GM21825 (cell line): ENCODE measurements around the gene ABLIM1.
A peak's percentile ranks its signal among the peaks of the same experiment; 100 is the strongest.

Source experiments
- ATAC-seq: cut with Tn5 transposase; IDR thresholded peaks from one replicate; pipeline ENCODE4 v1.9.1; 2021; ENCODE audit warnings: mild to moderate bottlenecking, moderate library complexity; ENCODE audit not compliant: unreplicated experiment

ABLIM1 gene

GRCh38 chr10:114472877-114473253 is 185.2 kb downstream of the ABLIM1 start:
- no peak for ATAC-seq

- peak; percentile 7 for ATAC-seq
Measured at GRCh38 chr10:114471906-114472876, 185.9 kb downstream of the ABLIM1 start.

DNA sequence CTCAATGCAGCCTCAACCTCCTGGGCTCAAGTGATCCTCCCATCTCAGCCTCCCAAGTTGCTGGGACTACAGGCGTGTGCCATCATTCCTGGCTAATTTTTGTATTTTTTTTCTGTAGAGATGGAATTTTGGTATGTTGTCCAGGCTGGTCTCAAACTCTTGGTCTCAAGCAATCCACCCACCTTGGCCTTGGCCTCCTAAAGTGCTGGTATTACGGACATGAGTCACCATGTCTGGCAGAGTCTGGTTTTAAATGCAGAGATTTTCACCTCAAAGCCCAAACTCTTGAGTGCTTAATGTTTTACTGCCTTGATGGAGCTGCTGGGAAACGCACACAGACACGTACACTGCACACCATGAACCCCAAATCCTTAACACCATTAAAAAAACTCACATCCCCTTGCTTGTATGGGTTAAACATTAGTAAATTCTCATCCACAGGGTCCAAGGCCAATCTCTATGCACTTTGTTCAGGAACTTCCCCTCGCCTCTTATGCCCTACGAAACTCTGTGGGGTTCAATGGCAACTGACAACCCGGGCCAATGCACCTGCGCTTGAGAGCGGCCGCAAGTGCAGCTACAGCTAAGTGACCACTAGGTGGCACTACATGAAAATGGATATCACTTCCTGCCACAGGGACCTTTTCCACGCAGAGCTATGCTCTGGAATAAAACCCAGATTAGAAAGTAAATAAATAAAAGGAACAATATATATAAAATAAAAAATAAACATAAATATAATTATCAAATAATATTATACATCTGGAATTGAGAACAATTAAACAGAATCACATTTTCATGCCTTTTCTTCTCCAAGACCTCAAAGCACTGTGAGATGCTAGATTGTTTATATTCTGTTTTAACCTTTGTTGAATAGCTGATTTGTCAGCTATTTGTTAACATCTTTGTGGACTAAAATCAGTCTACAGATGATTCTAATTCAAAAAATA is 186.8 kb downstream of the ABLIM1 start:
- ATAC-seq: peak; percentile 95

DNA sequence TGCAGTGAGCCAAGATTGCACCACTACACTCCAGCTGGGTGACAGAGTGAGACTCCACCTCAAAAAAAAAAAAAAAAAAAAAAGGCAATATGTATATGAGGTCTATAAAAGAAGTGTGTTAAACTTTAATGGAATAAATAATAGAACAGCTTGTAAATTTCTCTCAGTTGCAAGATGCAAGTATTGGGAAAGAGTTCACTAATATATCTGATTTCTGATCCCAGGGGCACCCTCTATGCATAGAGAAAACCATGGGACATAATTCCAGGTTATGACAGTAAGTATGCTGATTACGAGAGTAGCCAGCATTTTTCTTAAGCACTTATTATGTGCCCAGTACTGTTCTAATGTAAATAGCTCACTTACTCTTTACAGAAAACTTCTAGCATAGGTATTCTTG is 187.7 kb downstream of the ABLIM1 start:
- no peak for ATAC-seq

- ATAC-seq: no peak
Measured at GRCh38 chr10:114458955-114459354, 199.1 kb downstream of the ABLIM1 start.

DNA sequence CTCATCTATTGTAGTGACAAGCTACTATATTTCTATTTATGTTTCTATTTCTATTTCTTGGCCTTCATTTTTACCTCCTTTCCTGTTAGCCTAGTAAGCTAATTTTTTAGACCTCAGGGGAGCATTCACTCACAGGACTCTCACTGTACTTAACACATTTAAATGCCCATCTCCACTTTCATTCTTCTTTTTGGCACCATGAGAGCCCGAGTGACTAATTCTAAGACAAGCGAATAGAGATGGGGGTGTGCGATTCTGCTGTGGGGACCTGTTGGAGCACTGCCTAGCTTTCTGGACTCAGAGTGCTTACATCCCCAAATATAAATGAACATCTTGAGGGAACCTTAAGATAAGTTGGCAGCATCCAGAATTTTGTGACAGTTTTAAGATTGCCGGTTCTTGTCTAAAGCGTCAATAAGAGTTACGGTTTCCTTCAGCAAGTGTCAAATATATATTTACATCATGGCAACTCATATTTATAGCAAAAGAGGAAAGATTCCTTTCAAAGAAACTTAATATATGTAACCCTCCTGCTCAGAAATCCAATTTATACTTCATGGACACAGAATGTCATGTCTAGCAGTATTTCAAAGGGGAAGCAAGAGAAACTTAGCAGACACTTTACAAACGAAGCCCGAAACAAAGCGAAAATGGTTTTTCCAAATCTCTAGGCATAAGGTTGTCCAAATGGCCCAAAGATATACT is 199.7 kb downstream of the ABLIM1 start:
- no peak for ATAC-seq

DNA sequence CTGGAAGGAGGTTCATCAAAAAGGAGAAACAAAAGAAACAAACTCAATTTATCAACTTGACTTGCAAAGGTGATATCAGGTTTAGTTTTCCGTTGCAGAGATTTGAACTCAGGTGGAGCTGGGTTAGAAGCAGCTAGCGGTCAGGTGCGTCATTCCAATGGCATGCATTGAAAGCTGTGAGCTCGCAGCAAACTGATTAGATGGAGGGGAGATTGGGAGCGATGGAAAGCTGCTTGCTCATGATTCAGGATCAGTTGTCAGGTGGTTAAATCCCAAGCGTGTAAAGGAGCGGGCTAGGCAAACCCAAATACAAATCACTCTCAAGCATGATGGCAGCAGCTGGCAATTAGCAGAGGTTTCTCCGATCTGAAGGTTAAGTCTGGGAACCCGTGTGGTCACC is 204.5 kb downstream of the ABLIM1 start:
- ATAC-seq: no peak

- no peak for ATAC-seq
Measured at GRCh38 chr10:114448897-114449296, 209.2 kb downstream of the ABLIM1 start.

GRCh38 chr10:114445332-114445731 is 212.7 kb downstream of the ABLIM1 start:
- no peak for ATAC-seq

DNA sequence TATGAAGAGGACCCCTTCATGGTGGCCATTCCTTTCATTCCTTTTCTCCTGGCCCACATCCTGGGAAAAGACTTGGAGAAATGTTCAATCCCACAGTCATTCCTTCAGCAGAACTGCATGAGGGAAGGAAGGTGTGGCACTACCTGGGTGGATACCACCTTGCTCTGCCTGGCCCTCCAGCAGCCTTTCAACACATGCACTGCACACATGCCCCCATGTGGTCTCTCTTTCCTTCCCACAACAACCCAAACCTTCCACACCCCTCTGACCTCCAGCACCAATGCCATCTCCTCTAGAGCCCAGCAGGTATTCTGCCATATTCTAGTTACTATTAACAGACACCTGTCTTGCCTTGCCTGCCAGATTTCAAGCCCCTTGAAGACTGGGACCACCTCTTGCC is 213.3 kb downstream of the ABLIM1 start:
- no peak for ATAC-seq

GRCh38 chr10:114442091-114442630 is 215.9 kb downstream of the ABLIM1 start:
- ATAC-seq: no peak

GRCh38 chr10:114441107-114441506 is 217.0 kb downstream of the ABLIM1 start:
- no peak for ATAC-seq

DNA sequence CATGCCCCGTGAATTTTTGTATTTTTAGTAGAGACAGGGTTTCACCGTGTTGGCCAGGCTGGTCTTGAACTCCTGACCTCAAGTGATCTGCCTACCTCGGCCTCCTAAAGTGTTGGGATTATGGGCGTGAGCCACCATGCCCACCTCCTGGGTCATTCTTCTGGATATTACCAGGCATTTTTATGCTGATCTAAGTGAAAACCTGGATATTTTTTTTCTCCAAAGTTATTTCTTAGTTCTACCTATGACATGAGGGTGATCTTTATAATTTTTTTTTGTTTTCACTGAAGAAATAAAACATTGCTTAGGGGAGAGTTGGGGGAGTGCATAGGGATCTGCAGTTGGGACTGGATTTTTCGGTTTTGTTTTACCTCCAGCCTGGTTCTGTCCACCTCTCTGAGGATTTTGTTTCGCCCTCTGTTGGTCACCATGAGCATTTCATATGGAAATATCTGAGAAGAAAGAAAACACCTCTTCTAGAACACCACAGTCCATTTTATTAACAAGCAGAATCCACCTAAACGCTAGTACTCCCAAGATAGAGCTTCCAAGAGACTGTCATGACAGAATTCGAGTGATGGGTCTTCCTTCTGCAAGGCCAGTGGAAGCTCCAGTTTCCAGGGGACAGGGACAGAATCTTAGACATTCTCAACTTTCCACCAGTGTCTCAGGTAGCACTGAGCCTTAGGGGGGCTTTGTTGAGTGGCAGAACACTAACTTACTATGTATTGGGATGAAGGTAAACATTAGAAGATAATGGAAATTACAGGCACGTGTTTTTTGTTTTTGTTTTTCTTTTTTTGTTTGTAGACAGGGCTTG is 220.4 kb downstream of the ABLIM1 start:
- no peak for ATAC-seq

GRCh38 chr10:114436941-114437340 is 221.1 kb downstream of the ABLIM1 start:
- no peak for ATAC-seq

- no peak for ATAC-seq
Measured at GRCh38 chr10:114432566-114433093, 225.4 kb downstream of the ABLIM1 start.

DNA sequence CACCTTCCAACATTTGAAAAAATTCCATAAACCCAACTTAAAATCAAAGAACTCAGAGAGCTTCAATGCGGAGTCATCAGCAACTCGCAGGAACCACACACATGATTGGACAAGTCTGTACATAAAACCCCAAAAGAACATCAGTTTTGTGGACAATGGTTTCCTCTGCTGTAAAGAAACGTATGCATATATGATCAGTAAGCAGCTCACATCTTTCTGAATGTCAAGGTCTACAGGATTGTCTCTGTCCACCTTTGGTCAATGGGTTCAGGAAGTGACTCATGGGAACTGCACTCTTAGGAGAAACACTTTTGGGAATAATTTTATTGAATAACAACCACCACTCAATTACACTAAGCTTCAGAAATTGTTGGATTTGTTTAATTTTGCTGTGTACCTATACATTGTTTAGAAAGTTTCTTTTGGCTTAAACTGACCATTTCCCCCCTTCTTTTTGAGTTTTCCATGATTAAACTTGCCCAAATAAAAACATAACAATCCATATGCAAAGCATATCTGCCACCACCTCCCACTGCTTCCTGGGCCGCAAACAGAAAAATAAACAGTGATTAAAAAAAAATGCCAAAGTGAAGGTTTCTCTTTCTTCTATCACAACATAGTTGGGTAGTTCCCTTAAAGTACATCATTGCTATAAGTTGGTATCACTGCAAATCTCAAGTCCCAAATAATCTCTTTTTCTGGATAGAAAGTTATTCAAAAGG is 226.5 kb downstream of the ABLIM1 start:
- no peak for ATAC-seq

- no peak for ATAC-seq
Measured at GRCh38 chr10:114430688-114431413, 227.2 kb downstream of the ABLIM1 start.
